Central memory CD4-positive, alpha-beta T cell (primary cell): ENCODE measurements around the gene PEX11B.

Experiments
- DNase-seq: peaks from one replicate; pipeline ENCODE4 v3.0.0; 2022
- total RNA-seq, 3 experiments: gene quantifications; one replicate each; lab custom pipeline; 2026; lab: John Stamatoyannopoulos, UW

The PEX11B gene, protein sequence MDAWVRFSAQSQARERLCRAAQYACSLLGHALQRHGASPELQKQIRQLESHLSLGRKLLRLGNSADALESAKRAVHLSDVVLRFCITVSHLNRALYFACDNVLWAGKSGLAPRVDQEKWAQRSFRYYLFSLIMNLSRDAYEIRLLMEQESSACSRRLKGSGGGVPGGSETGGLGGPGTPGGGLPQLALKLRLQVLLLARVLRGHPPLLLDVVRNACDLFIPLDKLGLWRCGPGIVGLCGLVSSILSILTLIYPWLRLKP
- total RNA-seq = 11.6 to 31.9 (median 26.1) reads per million in 3 experiments

DNA sequence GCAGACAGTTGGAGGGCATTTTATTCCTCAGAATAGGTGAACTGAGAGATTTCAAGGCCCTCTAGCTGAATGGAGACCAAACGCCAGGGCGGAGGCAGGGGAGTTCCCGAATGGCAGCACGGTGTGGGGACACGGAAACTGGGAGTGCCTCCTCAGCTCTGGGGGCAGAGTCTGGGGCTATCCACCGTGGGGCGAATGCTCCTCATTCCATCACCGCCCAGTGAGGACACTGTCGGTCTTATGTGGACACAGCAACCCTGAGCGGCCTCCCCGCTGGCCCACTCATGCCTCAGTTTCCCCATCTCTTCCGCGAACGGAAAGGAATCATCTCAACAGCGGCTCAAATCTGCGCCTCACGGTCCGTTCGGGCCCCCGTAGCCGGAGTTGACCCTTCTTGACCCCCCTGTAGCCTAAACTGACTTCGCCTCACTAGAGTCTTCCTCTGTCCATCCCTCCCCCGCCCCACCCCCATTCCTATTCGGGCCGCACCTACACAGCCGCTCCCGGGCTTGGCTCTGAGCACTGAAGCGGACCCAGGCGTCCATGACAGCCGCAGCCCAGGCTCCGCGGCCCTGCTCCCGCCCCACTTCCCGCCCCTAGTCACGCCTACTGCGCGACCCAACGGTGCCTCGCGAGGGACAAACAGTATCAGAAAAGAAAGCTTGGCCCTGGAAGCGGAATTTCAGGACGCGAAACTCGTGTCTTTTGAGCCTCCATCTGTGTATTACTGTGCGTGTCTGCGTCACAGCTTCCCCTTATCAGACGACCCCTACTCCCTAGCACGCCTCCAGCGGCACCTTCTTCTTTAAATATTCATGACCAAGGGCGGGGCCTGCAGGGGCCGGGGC is at the start of gene PEX11B:
Gene PEX11B, minus strand, starts transcription at position 574 of the 848 bp plus-strand sequence. Its CDS starts 29 bp downstream, at position 545.
- DNase-seq = peak; percentile 92

DNA sequence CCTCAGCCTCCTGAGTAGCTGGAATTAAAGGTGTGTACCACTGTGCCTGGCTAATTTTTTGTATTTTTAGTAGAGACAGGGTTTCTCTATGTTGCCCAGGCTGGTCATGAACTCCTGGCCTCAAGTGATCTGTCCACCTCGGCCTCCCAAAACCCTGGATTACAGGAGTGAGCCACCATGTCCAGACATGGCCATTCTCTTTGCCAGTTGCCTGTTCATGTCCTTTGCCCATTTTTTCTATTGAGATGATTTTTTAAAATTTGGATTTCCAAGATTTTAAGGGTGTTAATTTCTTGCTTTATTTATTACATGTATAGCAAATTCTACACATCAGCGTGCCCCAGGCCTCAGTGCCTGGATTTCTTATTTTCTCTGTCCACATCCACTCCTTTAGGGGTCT is 48.8 kb upstream of the PEX11B start:
- no peak for DNase-seq

DNA sequence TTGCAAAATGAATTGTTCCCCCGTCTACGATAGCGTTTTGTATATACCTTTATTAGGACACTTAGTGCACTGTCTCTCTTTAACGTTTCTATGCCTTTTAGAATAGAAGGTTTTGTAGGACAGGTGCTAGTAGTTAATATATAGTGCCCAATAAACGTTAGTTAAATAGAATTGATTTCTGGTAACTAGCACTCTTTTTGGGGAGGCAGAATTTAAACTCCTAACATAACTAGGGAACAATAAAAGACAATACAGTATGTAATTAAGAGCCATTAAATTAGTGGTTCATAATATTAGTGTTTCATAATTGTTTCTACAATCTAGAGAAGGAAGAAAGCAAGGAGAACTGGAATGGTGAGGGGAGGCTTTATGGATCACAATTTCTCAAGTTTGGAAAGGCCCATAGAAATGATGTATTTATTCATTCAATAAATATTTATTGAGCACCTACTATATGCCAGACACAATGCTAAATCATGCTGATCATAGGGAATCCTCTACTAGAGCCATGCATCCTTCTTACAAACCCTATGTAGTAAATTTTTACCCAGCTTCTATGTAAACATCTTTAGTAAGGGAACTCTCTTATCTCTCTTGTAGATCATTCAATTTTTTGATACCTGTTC is 46.7 kb upstream of the PEX11B start:
- no peak for DNase-seq

DNA sequence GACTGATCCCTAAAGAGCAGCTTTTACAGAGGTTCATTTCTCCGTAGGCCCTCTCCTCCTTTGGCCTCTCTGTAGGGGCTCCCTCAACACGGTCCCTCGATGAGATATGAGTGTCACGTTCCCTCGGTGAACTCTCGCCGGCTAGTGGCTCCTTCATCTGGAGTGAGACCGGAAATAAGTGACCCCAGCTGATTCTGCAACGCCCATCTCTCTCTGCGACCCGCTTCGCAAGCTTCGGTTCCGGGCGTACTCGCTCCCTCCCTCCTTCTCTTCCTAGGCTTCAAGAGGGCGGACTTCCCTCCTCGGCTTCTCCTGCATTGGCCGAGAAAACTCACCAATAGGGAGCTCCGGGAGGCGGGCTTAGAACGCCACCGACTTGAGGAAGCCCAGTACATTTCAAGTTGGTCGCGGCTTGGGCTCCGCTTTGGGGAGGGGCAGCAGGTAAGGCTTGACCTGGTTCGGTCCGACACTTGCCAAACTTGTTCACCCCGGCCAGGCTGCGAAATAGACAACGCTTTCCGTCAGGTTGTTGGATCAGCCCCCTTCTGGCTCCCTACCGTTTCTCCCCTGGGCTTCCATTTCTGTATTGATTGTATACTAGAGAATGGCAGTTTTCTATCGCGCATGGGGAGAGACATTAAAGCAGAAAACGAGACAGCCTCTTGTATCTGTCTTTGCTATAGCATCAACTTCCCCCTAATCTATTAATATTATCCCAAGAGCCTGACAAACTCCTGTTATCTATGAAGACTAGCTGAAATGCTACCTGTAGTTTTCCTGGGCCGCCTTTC is 46.0 kb upstream of the PEX11B start, which contains the start of the genes ANKRD34A and POLR3GL:
Gene ANKRD34A, minus strand, starts transcription at position 248 of the 791 bp plus-strand sequence. CDS start 2,816 bp downstream, outside the sequence.
Gene POLR3GL, plus strand, starts transcription at position 363 of the 791 bp plus-strand sequence. CDS start 10,176 bp downstream, outside the sequence.
- peak; percentile 90 for DNase-seq

DNA sequence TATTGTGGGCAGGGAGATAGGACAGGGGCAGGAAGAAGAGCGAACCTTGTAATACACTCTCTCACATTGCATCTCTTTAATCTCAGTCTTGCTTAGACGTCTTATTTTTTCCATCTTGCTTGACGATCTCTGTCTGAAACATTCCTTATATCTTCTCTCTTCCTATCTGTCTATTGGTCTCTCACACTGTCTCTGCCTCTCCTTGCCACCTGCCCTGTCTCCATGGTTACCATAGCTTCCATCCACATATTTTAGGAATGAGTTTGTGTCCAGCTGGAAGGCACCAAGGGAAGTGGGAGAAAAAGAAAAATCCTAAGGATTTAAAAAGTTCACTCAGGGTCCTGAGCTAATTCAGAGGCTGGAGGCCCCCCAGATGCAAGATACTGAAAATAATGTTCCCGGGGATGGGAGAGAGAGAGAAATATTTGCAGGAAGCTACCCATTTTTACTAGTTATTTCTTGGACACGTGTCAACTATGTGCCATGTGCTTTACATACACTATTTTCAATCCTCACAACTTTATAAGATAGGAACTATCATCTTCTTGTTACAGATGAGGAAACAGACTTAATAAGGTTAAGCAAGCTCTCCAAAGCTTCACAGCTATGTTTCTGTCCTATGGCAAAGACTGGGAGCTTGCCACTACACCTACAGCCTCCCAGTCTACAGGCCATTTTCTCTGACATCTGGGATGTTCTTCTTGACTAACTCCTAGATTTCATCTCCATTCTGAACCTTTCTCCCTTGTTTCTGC is 44.9 kb upstream of the PEX11B start:
- DNase-seq = no peak

DNA sequence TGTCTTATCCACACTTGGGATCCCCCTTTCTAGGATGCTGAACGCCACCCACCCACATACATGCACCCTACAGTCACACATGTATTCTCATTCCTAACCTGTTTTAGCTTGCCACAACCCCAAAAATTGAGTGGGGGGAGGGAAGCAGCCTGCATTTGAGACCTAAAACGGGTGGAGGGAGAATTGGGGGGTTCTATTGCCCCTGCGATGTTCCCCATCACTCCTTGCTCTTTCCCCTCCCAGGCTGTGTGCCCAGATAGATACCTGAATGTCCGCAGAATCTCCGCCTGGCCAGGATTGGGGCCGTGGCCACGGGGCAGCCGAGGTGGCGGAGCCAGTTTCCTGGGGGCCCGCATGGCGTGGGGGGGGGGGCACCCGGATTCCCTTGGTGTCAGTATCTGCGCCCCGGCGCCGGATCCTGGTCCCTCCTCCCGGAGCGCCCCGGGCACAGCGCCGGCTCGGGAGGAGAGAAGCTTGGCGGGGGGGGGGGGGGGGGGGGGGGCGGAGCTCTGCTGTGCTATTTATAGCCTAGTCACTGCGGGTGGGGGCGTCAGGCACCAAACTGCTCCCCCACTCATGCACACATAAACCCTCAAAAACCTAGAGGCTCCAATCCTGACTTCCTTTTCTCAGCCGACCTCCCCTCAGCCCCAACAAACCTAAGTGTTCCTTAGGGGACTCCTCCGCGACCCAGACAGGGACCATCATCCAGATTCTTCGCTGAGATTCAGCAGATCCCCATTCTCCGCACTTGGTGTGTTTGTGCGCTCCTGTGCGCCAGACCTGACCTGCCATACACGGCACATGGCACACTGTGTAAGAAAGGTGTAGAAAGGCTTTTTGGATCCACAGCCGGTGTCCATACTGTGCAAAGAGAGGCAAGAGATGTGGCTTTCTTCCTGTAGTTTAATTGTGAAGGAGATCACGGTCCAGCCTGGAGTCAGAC is 43.9 kb upstream of the PEX11B start:
- DNase-seq = peak; percentile 17

DNA sequence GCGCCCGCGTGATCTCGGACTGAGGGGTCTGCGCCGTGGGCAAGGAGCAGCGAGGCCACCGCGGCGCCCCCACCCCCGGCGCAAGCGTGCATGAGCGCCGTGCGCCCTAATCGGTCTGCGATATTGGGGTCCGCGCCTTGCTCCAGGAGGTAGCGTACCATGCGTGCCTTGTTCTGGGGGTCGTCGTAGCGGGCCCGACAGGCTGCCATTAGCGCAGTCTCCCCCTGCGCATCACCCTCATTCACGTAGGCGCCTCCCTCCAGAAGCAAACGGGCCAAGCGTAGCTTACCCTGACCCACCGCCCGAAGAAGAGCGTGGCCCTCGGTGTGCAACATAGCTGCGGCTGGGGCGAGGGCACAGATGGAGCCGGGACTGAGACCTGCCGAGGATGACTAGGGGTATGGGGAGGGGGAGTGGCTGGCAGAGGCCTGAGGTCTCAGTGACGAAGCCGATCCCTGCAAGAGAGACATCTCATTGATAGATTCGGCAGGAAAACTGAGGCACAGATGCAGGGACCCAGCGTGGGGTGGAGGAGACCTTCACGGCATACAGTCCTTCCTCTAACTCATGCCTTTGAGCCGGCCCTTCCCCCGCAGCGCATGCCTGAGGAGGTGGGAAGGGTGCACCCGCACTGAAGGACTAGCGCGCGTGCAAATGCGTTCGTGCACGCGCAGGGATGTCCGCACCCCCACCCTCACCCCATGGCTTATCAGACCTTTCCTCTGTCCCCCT is 43.1 kb upstream of the PEX11B start:
- DNase-seq = peak; percentile 24

DNA sequence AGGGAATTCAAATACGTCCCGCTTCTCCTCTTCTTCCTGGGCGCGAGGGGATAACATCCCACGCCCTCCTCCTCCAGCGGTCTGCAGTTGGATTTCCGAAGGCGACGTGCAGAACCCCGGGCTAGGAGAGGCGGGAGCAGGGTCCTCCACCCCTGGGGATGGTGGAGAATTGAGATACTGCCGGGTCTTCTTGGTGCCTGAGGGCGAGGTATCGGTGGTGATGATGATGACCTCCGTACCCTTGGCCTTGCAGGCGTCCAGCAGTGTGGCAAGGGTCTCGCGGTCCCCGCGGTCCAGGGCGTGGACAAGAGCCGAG is 42.5 kb upstream of the PEX11B start:
- no peak for DNase-seq

DNA sequence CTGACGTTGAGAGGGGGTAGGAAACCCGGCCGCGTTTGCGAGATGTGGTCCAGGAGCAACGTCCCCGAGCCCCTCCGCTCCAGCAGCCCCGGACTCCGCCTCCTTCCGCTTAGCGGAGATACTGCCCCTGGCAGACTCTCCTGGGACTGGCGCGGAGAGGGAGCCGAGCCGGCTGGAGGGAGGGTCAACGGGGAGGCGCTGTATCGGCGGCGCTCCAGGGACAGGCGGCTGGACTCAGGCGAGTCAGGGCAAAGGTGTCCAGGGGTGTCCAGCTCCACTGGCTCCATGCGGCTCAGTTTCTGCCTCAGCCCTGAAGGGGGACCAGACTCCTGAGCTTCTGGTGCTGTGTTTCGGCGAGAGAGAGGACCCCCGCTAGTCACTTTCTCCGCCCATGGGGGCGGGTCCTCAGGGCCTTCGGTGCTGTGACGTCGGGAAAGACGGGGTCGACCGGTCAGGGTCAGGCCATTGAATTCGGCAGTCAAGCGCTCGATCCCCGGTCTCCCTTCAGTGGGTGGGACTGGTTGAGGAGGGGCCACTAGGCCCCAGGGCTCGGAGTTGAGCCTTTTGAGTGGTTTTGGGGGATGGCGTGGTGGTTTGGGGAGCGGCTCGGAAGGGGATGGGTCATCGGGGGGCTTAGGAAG is 42.1 kb upstream of the PEX11B start:
- peak; percentile 39 for DNase-seq

DNA sequence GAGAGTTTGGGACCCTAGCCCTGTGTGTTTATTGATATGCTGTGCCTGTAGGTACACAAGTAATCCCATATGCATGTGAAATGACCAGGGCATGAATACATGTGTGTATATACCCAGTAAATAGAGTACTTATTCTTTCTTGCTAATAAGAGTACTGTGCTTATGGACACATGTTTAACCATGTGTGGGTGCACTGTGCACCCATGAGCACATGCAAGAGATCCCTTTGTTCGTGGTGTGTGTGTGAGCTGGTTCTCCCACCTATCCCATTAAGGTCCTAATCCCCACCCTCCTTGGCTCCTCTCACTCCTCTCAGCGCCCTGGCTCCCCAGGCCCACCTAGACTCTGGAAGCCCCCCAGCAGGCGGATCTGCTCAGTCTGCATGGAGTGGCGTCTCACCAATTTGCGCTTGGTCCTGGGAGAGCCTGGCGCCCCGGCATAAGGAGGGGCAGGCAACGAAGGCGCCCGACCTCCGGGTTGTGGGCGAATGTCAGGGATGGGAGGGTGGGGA is 41.5 kb upstream of the PEX11B start:
- DNase-seq = no peak

DNA sequence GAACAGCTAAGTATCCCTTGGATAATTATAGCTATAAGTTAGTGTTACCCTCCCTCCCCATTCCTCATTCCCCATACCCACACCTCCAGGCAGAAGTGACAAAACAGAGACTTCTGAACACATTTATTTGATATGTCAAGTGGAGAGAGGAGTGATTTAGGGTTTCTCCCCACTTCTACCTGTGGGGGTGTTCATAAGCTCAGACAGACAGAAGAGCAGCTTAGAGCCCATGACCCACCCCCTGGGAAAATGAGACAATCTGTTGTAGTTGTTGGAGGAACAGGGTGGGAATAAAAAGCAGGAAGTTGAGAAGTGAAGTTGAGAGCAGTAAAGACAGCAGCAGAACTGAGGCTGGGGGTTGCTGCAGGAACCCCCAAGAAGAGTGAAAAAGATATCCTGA is 40.8 kb upstream of the PEX11B start:
- no peak for DNase-seq

DNA sequence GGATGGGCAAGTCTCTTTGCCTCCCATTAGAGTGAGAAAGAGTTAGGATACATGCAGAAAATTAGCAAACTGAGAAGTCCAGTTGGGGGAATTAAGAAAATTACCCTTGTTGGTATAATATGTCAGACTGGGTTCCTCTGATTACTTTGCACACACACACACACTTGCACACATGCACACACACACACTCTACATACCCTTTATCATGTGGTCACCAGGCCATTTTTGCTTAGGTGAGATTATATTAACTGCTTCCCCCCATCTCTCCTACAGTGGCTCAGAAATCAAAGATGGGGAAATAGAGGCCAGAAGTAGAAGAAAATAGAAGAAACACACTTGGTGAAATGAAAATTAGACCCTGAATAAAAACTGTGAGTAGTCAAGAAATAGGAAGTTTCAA is 40.2 kb upstream of the PEX11B start:
- DNase-seq = no peak

DNA sequence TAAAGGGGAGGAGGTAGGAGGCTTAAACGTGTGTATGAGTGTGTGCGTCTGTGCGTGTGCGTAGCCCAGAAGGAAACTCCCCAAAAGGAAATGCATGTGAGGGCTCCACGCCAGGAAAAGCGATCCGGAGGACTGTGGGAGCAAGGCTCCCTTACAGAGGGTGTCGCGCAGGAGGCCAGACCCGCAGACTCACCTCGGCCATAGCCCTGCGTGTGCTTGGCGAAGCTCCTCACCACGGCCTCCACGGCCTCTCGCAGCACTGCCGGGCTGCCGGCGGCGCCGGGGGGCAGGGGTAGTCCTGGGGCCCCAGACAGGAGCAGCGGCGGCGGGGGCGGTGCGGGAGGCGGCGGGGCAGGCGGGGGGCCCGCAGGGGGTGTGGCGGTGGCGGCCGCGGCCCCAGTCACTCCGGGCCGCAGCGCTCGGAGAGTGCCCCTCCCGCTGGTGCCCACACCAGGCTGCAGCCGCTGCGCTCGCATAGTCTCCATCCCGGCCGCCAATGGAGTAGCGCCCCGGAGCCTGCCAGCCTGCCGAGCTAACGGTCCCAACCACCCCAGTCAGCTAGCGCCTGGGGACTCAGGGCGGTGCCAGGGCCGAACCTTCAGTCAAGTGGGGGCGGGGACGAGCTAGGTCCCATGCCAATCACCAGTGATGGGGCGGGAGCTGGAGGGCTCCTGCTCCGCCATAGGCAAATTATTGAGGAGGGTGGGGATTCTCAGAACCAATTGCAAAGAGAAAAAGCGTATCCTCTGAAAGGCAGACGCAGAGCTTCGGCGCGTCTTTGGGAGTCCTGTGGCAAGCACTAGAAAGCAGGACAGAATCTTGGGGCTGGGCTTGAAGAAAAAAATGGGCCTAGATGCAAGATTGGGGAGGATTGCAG is 39.2 kb upstream of the PEX11B start, which contains the start of gene LIX1L:
Gene LIX1L, minus strand, starts transcription at position 575 of the 877 bp plus-strand sequence. Its CDS starts 90 bp downstream, at position 485.
- DNase-seq = peak; percentile 94

DNA sequence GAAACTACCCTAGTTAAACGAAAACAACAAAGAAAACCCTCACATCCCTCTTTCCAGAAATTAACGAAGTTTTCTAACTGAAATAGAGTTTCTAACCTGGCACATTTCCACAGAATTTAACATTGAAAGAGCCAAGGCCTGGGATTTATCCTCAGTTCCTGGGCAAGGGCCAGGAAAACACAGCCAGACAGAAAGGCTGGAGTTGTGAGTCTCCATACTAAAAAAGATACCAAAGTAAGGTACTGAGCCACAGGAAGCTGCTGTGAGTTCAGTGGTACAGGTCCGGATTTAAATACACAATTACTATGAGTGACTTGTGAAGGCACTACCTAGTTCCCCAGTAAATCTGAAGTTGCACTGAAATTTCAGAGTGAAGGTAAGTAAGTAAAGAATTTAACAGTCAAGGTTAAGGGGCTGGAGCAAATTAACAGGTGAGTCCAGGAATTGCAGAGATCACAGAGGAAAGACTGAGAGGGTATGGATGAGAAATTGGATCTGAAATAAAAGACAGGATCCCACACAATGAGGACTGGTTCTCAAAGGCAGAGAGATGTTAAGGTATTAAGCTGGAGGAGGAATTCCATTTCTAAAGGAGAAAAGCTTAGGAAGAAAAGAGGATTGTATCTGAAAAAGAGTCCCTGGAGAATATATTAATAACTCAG is 38.4 kb upstream of the PEX11B start:
- DNase-seq = peak; percentile 19

DNA sequence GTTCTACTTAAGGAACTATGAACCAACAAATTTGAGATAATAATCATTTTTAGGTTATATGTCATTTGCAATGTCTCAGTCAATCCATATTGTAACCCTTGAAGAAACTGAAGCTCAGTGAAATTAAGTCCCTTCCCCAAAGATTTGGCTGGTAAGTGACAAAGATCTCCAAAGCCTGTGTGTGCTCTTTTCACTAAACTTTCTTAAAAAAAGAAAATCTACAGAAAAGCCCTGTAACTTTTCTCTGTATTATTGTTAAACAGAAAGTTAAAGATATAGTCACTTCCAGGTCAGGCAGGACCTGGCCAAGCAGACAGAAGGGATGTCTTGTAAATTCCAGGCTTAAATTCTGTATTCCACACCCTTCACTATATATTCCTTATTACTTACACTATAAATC is 37.8 kb upstream of the PEX11B start:
- no peak for DNase-seq

DNA sequence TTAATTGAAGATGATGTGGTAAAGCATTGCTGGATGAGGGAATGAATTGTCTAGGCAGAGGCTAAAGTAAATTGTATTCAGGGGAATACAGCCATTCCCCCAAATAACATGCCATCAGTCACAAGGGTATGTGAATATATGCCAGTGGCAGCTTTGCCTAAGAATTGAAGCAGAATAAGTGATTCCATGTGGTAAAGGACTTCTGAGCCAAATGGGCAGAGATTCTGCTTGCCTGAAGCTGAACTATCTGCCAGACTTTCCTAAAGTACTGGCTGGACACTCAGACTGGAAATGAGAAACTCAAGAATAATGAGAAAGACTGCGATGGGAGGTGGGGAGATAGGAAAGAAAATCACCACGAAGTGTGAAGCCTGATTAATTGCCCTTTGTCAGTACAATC is 36.9 kb upstream of the PEX11B start:
- DNase-seq = no peak

DNA sequence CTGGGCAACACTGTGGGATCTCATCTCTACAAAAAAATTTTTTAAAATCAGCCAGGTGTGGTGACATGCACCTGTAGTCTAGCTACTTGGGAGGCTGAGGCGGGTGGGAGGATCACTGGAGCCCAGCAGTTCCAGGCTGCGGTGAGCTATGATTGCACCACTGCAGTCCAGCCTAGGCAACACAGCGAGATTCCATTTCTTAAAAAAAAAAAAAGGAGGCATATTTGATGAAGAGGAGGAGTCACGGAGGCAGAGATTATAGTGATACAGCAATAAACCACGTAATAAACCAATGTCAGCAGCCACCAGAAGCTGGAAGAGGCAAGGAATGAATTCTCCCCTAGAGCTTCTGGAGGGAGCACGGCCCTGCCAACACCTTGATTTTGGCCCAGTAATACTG is 35.3 kb upstream of the PEX11B start:
- no peak for DNase-seq
